AG04450 (cell line): ENCODE data around the gene CFAP251. TPM values are rescaled to one million over a fixed set of nuclear protein-coding genes. Genes with fewer than 3 reads are reported as not detected.
"Not testable (repeated sequence)": the region's sequence is repeated elsewhere in the genome, so short reads cannot be mapped to it uniquely, and the experiment has no call there.

Experiments
- CTCF ChIA-PET: fragments of 300-600, 350-600 bp; formaldehyde crosslinking; extraction: SDS; loops from one replicate; lab custom pipeline; 2022; ENCODE audit warnings: antibody characterized with exemption, inconsistent platforms; lab: Charles Lee
- POLR2A ChIA-PET: fragments of 350-600 bp; formaldehyde crosslinking; extraction: SDS; loops from one replicate; lab custom pipeline; 2021; ENCODE audit warnings: antibody characterized with exemption, inconsistent platforms; lab: Yijun Ruan, JAX
- DNase-seq: peaks from one replicate; pipeline ENCODE4 v3.0.0-alpha.2; 2011; ENCODE audit warnings: low read depth, low spot score
- H3K27ac ChIP-seq: one replicate; pipeline ENCODE4 v1.5.1; 2012; ENCODE audit warnings: low read depth, low read length, control low read depth
- H3K27me3 ChIP-seq: one replicate; pipeline ENCODE4 v1.6.0; 2012; ENCODE audit warnings: low read length; ENCODE audit not compliant: control insufficient read depth, insufficient read depth
- H3K4me3 ChIP-seq: 2 replicates; pipeline ENCODE4 v1.5.1; 2011; ENCODE audit warnings: mild to moderate bottlenecking, low read depth, low read length, control low read depth
- H3K9me3 ChIP-seq: 2 replicates; pipeline ENCODE4 v1.5.1; 2012; ENCODE audit warnings: low read length; ENCODE audit not compliant: control insufficient read depth, insufficient read depth
- polyA plus RNA-seq: library from polyadenylated mRNA; depleted of rRNA; stranded (reverse); fragments of >200 nt; gene quantifications from 2 replicates; pipeline ENCODE4 v1.2.3, GENCODE V29; 2011
- TF ChIP-seq, protein P1 (sequence below): IDR thresholded peaks from 2 replicates; pipeline ENCODE4 v1.5.1; 2011; ENCODE audit warnings: low read depth, low read length, control low read depth, inconsistent platforms

The CFAP251 gene
- polyA plus RNA-seq, 1 experiment = 16.1 TPM

GRCh38 chr12:121981456-121981855 is 63.1 kb downstream of the CFAP251 start:
- CTCF ChIA-PET = no interaction called here
- POLR2A ChIA-PET = no interaction called here
- Histone ChIP-seq H3K27me3 (no peaks in the 10 kb centered on the region), H3K9me3 (no peaks in the 10 kb centered on the region), H3K4me3 (no peak overlapping the region), H3K27ac (no peak overlapping the region)
- DNase-seq = no peak
- TF ChIP-seq, protein P1, sequence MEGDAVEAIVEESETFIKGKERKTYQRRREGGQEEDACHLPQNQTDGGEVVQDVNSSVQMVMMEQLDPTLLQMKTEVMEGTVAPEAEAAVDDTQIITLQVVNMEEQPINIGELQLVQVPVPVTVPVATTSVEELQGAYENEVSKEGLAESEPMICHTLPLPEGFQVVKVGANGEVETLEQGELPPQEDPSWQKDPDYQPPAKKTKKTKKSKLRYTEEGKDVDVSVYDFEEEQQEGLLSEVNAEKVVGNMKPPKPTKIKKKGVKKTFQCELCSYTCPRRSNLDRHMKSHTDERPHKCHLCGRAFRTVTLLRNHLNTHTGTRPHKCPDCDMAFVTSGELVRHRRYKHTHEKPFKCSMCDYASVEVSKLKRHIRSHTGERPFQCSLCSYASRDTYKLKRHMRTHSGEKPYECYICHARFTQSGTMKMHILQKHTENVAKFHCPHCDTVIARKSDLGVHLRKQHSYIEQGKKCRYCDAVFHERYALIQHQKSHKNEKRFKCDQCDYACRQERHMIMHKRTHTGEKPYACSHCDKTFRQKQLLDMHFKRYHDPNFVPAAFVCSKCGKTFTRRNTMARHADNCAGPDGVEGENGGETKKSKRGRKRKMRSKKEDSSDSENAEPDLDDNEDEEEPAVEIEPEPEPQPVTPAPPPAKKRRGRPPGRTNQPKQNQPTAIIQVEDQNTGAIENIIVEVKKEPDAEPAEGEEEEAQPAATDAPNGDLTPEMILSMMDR = no peak

DNA sequence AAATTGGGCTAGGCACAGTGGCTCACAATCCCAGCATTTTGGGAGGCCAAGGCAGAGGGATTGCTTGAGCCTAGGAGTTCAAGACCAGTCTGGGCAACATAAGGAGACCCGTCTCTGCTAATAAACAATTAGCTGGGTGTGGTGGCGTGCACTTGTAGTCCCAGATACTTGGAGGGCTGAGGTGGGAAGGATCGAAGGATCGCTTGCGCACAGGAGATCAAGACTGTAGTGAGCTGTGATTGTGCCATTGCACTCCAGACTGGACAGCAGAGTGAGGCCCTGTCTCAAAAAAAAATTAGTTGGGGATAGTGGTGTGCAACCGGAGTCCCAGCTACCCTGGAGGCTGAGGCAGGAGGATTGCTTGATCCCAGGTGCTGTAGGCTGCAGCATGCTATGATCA is 64.6 kb downstream of the CFAP251 start:
- Histone ChIP-seq H3K27ac (no peak overlapping the region), H3K4me3 (no peak overlapping the region), H3K9me3 (no peaks in the 10 kb centered on the region), H3K27me3 (no peaks in the 10 kb centered on the region)
- TF ChIP-seq, protein P1 = no peak
- no peak for DNase-seq
- ChIA-PET POLR2A (no interaction called here), CTCF (no interaction called here)

- Histone ChIP-seq H3K27ac (no peak overlapping the region), H3K4me3 (no peak overlapping the region), H3K9me3 (no peaks in the 10 kb centered on the region), H3K27me3 (no peaks in the 10 kb centered on the region)
- ChIA-PET POLR2A (no interaction called here), CTCF (interaction anchor here (1.3 to 1.5 kb wide), 2 partner anchors 67 to 189 kb away, joined by 3 to 4 read pairs; no protein-coding TSS in a partner anchor)
- TF ChIP-seq, protein P1 = no peak
- no peak for DNase-seq
Observed at GRCh38 chr12:121983536-121984210, 65.3 kb downstream of the CFAP251 start.

- no peak overlapping the region for H3K4me3 ChIP-seq
- no peaks in the 10 kb centered on the region for H3K27me3 ChIP-seq
- ChIA-PET CTCF (no interaction called here), POLR2A (interaction anchor here (0.7 kb wide), 1 partner anchor 70 kb away, joined by 6 read pairs; no protein-coding TSS in a partner anchor)
- H3K9me3 ChIP-seq = no peaks in the 10 kb centered on the region
- no peak for DNase-seq
- TF ChIP-seq, protein P1 = no peak
- H3K27ac ChIP-seq = no peak overlapping the region
Observed at GRCh38 chr12:121986489-121987245, 68.3 kb downstream of the CFAP251 start.

DNA sequence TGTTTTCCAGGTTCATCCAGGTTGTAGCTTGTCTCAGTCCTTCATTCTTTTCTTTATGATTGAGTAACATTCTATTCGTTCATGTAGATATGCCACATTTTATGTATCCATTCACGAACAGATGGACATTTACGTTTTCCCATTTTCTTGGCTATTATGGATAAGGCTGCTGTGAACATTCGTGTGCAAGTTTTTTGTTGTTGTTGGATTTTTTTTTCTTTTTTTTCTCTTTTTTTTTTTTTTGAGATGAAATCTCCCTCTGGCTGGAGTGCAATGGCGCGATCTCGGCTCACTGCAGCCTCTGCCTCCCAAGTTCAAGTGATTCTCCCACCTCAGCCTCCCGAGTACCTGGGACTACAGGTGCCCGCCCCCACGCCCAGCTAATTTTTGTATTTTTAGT is 70.1 kb downstream of the CFAP251 start:
- not testable (repeated sequence) for H3K27me3 ChIP-seq

More for the DNA sequence above, 70.1 kb downstream of the CFAP251 start:
- H3K9me3 ChIP-seq, H3K4me3 ChIP-seq, H3K27ac ChIP-seq, DNase-seq, POLR2A ChIA-PET: not testable (repeated sequence)
- CTCF ChIA-PET = interaction anchor here (0.6 kb wide), 1 partner anchor 484 kb away, joined by 7 read pairs; no protein-coding TSS in a partner anchor
